Activated CD4-positive, alpha-beta T cell treated with anti-CD3 and anti-CD28 coated beads for 1 hour (primary cell): ENCODE measurements around the gene KDM4C.

Experiments used
- DNase-seq: peaks from one replicate; pipeline ENCODE4 v3.0.0-alpha.2; 2020

Gene KDM4C

DNA sequence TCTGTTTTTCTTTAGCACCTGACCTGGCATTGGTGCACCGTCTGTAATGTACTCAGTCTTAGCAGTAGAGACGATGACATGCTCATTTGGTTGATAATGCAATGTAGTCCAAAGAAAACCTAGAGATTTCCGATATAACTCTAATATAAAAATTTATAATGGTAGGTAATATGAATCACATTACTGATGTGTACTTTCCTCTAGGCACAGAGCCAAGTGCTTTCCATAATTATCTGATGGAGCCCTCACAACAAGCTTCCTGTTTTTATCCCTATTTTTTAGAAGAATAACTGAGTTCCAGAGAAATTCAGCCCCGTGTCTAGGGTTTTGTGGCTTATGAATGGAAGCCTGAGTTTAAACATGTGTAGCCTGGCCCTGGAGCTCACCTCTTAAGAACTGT is 53.7 kb downstream of the KDM4C start:
- DNase-seq: no peak

- no peak for DNase-seq
These were observed 58.8 kb downstream of the KDM4C start for GRCh38 chr9:6816581-6816980.

DNA sequence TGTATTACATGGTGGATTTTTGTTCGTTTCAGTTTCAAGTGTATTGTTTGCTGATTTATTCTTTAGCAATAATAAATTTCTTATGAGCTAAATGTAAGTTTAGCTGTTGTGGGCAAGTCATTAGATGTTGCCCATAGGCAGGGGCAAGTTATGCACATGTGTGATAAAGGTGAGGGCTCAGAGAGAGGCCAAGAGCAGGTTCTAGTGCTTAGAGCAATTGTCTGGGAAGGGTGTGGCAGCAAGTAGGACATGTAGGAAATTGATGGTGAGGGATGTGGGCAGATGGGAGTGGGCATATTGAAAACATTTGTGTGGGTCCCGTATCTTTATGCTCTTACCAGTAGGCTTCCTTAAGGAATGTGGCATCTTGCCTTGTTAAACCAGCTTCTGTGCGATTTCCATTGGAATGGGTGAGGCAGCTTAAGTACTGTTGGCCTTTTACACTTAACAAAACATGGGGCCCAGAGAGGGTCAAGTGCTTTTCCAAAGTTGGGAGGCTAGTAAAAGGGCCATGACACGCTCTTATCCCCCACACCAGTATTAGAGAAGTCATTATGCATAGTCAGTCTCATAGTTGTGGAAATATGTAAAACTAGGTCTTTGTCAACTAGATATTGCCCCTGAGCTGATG is 60.6 kb downstream of the KDM4C start:
- no peak for DNase-seq

DNA sequence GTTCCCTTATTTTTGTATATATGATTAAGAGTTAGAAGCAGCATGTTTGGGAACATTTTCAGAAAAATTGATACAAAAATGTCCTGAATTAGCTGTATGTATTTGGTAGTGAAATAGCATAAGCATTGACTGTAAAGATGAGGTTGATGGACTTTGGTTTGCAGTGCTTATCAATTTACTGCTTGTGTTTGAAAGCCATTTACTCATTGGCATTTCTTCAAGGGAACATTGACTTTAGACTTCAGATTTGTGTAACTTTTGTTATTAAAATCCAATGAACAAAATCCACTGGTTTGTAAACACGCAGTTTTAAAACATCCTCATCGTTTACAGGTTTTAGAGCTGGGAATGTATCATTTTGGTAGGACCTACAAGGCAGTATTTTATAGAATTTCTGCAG is 61.3 kb downstream of the KDM4C start:
- DNase-seq: no peak

DNA sequence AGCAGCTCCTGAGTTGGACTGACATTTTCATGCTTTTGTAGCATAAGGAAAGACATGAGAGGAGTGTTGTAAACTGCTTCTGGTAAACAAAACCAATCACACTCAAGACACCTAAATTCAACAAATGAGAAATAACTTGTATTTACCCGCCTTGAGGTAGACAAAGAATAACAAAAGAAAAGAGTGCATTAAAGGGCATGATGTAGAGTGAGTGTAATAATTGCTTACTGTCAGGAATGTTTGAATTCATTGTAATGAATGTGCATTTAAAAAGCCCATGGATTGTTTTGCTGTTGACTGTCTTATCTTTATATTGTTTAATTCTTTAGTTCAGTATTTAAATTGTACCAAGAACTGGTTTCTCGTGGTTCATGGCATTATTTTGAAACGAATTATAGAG is 61.8 kb downstream of the KDM4C start:
- no peak for DNase-seq

- no peak for DNase-seq
These were observed 64.9 kb downstream of the KDM4C start for GRCh38 chr9:6822696-6823095.

DNA sequence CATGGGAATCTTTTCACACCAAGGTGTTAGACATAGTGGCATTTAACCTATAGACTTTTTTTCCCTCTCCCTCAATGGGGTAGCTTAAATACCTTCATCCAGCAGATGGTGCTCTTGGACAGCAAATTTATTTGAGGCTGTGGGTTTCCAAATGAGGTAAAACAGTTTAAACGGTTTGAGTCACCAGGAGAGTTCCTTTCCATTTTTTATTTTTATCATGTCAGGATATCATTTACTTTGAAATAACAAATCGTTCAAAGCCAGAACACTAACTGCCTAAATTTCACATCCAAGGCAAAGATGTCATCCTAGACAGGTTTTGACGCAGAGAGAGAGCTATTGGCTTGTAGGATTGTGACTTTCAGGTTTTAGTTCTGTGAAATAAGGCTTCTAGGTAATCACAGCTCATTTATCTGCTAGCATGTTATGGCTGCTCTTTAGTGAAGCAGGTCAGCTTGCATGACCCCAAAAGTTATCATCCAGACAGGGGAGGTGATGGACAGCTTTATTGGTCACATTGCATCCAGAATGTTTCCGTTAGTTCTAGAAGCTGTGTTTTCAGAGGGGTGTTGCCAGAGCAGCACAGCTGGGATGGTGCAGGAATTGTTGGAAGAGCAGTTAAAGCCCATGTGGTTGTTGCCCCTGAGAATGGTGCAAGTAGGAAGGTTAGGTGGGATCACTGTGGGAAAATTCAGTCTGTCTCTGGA is 69.8 kb downstream of the KDM4C start:
- DNase-seq: no peak

GRCh38 chr9:6829027-6829426 is 71.3 kb downstream of the KDM4C start:
- no peak for DNase-seq

DNA sequence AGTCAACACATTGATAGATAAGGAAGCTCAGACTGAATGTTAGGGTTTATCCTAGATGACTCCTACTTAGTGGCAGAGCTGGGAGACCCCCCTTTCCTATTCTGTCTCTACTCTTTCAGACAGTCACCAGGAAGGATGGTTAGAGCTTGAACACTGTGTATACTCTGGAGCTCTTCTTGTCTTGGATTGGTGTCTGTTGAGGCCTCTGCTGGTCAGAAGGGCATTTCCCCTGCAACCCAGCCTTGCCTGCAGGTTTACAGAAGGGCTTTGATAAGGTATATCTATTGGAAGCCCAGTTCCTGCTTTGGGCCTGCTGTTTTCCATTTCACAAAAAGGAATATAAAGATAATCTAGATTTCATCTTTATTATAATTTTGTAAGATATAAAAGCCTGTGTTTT is 71.8 kb downstream of the KDM4C start:
- no peak for DNase-seq

- DNase-seq: no peak
These were observed 75.9 kb downstream of the KDM4C start for GRCh38 chr9:6833518-6834192.

DNA sequence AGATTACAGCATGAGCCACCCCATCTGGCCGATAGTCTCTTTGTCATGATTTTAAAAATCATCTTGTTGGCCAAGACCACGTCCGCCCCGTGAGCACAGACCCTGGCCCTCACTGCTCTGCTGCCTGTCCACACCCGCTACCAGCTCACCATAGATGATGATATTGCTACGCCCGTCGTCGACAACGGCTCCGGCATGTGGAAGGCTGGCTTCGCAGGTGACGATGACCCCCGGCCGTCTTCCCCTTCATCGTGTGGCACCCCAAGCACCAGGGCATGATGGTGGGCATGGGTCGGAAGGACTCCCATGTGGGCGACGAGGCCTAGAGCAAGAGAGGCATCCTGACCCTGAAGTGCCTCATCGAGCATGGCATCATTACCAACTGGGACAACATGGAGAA is 76.5 kb downstream of the KDM4C start:
- DNase-seq: no peak

- no peak for DNase-seq
These were observed 80.4 kb downstream of the KDM4C start for GRCh38 chr9:6838158-6838557.

GRCh38 chr9:6842584-6842947 is 84.8 kb downstream of the KDM4C start:
- DNase-seq: no peak

DNA sequence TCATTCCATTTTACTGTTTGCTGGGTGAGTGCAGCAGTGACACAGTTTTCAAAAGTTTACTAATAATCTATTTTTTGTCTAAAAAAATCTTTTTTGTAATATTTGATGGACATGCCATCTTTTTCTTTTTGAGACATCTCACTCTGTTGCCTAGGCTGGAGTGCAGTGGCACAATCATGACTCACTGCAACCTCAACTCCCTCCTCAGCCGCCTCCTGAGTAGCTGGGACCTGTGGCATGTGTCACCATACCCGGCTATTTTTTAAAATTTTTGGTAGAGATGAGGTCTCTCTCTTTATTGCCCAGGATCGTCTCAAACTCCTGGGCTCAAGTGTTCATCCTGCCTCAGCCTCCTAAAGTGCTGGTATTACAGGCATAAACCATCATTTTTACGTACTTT is 86.0 kb downstream of the KDM4C start:
- DNase-seq: no peak

- DNase-seq: no peak
These were observed 86.5 kb downstream of the KDM4C start for GRCh38 chr9:6844267-6844666.

GRCh38 chr9:6845128-6845826 is 87.5 kb downstream of the KDM4C start:
- no peak for DNase-seq

GRCh38 chr9:6845880-6846279 is 88.1 kb downstream of the KDM4C start:
- no peak for DNase-seq

GRCh38 chr9:6852243-6852963 is 94.6 kb downstream of the KDM4C start:
- no peak for DNase-seq

- DNase-seq: no peak
These were observed 98.1 kb downstream of the KDM4C start for GRCh38 chr9:6855860-6856259.

- no peak for DNase-seq
These were observed 106.3 kb downstream of the KDM4C start for GRCh38 chr9:6864102-6864501.

GRCh38 chr9:6869081-6869948 is 111.5 kb downstream of the KDM4C start:
- no peak for DNase-seq

DNA sequence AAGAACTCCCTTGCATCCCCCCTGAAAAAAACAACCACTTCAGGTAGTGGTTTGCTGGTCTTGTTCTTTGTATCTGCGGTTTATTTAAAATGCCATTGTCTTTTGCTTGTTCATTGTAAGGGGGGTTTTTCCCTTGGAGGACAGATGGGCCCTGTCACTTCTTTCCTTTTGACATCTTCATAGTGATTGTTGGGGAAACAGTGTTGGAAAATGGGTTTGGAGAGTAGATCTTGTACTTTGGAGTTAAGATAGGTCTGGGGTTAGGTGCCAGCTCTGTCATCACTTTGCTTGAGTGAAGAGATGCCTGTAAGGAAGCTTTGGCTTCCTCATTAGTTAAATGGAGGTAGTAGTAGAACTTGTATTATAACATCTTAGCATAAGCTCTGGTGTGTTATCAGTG is 112.4 kb downstream of the KDM4C start:
- DNase-seq: no peak
